AG09309 (cell line): ENCODE data around the gene INSR.
"Not testable (repeated sequence)": the region's sequence is repeated elsewhere in the genome, so short reads cannot be mapped to it uniquely, and the experiment has no call there.

Experiments
- DNase-seq: peaks from one replicate; pipeline ENCODE4 v3.0.0-alpha.2; 2010; ENCODE audit warnings: low read depth
- H3K4me3 ChIP-seq: 2 replicates; pipeline ENCODE4 v1.5.1; 2011; ENCODE audit warnings: mild to moderate bottlenecking, low read depth, low read length, moderate library complexity; ENCODE audit not compliant: control insufficient read depth
- TF ChIP-seq, protein P1 (sequence below): IDR thresholded peaks from 2 replicates; pipeline ENCODE4 v1.5.1; 2011; ENCODE audit warnings: mild to moderate bottlenecking, low read depth, low read length, inconsistent platforms; ENCODE audit not compliant: insufficient read depth, control insufficient read depth; ENCODE audit errors: missing control alignments

The INSR gene

DNA sequence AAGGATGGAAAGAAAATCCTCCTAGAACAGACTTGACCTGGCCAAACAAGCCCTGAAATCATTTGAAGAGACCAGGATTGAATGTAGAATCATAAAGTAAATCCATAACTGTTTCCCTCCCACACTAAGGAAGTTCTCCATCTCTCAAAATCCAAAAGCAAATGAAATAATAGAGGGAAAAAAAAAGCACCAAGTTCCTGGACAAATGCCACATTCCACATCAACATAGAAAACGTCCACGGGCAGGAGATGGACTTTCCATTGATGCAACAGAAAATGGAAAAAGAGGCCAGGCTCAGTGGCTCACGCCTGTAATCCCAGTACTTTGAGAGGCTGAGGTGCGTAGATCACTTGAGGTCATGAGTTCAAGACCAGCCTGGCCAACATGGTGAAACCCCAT is 56.2 kb downstream of the INSR start:
- H3K4me3 ChIP-seq, result no peak overlapping the region
- no peak for DNase-seq
- TF ChIP-seq, protein P1, sequence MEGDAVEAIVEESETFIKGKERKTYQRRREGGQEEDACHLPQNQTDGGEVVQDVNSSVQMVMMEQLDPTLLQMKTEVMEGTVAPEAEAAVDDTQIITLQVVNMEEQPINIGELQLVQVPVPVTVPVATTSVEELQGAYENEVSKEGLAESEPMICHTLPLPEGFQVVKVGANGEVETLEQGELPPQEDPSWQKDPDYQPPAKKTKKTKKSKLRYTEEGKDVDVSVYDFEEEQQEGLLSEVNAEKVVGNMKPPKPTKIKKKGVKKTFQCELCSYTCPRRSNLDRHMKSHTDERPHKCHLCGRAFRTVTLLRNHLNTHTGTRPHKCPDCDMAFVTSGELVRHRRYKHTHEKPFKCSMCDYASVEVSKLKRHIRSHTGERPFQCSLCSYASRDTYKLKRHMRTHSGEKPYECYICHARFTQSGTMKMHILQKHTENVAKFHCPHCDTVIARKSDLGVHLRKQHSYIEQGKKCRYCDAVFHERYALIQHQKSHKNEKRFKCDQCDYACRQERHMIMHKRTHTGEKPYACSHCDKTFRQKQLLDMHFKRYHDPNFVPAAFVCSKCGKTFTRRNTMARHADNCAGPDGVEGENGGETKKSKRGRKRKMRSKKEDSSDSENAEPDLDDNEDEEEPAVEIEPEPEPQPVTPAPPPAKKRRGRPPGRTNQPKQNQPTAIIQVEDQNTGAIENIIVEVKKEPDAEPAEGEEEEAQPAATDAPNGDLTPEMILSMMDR, result no peak

DNA sequence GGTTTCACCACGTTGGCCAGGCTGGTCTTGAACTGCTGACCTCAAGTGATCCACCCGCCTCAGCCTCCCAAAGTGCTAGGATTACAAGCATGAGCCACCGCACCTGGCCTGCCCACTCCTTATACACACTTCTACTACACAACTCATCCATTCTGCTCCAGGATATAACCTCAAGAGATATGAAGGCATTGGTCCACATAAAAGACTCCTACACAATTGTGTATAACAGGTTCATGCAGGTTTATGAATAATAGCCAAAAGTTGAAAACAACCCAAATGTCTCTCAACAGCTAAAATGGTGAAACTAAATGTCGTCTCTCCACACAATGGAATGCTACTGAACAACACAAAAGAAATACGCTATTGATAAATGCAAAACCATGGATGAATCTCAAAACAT is 58.1 kb downstream of the INSR start:
- DNase-seq, result no peak
- H3K4me3 ChIP-seq, result no peak overlapping the region
- TF ChIP-seq, protein P1, result no peak

DNA sequence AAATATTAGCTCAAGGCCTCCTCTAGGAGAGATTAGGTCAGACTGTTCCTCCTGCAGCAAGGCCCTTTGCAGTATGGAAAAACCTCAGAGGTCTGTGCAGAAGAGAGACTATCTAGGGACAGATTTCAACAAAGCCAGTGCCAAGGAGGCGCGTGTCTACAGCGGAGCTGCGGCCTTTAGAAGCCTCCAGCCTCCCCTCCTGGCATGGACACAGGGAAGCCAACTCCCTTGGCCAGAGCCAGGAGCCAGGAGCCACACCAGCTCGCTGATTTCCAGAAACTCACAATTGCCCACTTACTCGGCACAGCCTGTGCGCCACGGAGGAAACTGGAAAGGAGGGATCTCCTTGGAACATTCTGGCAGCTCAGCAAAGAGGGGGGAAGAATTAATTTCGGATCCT is 63.4 kb downstream of the INSR start:
- H3K4me3 ChIP-seq, result no peak overlapping the region
- TF ChIP-seq, protein P1, result no peak
- no peak for DNase-seq

DNA sequence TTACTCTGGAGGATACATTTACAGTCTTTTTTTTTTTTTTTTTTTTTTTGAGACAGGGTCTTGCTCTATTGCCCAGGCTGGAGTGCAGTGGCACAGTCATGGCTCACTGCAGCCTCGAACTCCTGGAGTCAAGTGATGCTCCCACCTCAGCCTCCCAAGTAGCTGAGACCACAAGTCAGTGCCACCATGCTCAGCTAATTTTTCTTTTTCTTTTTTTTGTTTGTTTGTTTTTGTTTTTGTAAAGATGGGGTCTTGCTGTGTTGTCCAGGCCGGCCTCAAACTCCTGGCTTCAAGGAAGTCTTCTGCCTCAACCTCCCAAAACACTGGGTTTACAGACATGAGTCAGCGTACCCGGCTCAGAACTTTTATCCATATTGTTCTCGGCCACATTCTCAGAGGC is 64.5 kb downstream of the INSR start:
- DNase-seq, result no peak
- no peak overlapping the region for H3K4me3 ChIP-seq
- TF ChIP-seq, protein P1, result no peak

DNA sequence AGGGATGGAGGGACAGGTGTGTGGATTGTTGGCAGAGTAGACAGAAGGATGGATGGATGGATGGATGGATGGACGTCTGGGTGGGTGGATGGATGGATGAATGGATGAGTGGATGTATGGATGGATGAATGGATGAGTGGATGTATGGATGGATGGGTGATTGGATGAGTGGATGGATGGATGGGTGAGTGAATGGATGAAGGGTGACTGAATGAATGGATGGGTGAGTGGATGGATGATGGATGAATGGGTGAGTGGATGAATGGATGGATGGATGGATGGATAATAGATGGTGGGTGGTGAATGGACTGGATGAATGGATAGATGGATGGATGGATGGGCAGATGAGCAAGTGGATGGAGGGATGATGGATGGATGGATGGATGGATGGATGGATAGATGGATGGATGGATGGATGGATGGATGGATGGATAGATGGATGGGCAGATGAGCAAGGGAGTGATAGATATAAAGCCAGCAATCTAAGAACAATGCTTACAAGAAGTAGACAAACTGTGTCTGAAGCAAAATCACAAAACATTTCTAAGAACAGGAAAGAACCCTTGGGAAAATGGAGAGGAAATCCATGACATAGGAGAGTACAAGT is 65.2 kb downstream of the INSR start:
- H3K4me3 ChIP-seq, result no peak overlapping the region
- no peak for DNase-seq
- TF ChIP-seq, protein P1, result no peak

DNA sequence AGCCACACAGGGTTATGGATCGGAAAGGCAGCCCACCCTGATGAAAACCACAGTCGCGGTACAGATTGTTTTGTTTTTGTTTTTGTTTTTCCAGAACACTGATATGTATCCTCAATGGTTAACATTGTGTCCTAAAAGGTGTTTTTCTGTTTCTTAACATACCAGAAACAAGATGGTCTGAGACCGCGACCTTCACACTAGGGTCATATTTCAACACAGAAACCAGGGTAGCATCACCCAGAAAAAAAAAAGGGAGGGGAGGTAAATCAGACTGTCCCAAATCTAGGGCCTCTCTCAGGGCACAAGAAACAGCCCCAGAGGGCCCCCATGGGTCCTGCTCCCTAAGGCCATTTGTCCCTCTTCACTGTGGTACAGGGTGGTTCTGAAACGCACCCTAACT is 66.5 kb downstream of the INSR start:
- no peak for DNase-seq
- TF ChIP-seq, protein P1, result no peak

DNA sequence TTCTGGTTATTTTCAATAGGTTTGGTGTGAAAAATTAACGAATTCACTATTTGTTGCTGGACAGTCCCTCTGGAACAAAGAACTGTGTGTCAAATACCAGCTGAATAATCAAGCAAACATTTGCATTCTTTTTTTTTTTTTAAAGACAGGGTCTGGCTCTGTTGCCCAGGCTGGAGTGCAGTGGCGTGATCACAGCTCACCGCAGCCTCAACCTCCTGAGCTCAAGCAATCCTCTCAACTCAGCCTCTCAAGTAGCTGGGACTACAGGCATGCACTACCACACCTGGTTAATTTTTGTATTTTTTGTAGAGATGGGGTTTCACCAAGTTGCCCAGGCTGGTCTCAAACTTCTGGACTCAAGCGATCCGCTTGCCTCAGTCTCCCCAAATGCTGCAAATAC is 67.1 kb downstream of the INSR start:
- DNase-seq, H3K4me3 ChIP-seq: not testable (repeated sequence)

More for the DNA sequence above, 66.5 kb downstream of the INSR start:
- no peak overlapping the region for H3K4me3 ChIP-seq

DNA sequence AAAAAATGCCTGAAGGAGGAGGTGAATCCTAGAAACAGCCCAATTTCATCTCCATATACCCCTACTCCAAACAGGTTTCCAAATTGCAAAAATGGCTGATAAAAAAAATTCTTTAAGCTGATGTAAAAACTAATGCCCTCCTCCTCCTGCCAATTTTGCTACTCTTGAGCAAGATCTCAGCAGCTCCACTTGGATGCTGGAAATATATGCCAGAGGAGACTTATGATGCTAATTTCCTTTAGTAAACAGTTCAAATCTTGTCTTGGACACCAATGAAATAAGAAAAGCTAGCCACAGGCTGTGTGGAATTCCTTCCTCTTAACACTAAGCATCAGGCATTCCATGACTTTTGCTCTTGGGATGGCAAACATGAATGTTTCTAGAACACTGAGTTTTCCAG is 67.5 kb downstream of the INSR start:
- TF ChIP-seq, protein P1, result no peak

More for the DNA sequence above, 67.5 kb downstream of the INSR start:
- DNase-seq, result no peak
- H3K4me3 ChIP-seq, result no peak overlapping the region
